ENCODE data around the gene AUP1. TPM values are rescaled to one million over a fixed set of nuclear protein-coding genes. Genes with fewer than 3 reads are reported as not detected.

Gene AUP1
- total RNA-seq, 4 donors from 2014 or later, result 62.7 to 92.1 (median 86.2) TPM

DNA sequence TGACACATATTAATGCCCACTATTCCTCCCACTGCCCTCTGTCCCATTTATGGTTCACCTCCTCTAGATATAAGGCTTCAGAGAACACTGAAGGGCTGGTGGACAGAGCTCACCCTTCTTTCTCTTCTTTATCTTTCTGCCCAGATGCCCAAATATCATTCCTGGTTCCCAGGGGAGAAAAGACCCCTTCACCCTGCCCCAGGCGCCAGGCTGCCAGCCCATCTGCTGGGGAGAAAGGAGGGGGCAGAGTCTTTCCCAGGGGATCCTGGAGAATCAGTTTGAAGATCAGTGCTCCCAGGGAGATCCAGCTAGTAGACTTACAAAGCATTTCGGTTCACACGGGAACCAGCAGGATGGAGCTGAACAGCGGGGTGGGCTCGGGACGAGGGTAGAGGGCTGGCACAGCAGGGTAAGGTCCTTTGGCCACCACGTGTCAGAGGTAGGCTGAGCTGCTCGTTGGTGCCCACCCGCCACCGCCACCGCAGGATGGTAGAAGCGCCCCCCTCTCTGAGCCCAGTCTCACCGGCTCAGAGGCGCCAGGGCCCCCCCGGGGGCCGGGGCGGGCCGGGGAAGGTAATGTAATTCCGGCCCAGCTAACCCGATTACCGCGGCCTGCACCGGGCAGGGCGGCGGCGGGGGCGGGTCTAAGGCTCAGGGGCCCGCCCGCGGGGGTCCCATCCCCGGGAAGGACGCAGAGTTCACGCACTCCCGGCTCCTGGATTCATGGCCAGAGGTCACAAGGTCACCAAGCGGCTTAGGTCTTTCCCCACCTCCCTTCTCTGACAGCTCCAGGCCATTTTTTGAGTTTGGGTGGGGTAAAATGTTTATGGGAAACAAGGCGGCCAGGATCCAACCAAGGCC lies 16.5 kb downstream of the AUP1 start:
- no peaks in the 10 kb centered on the region for H3K36me3 ChIP-seq
- no peak overlapping the region for H3K27ac ChIP-seq
- ATAC-seq, result no peak
- no peak overlapping the region for H3K4me3 ChIP-seq
- no peaks in the 10 kb centered on the region for H3K9me3 ChIP-seq
- H3K4me1 ChIP-seq, result peaks cover 0 to 43% (median 29%) of the 10 kb centered on the region in 3 donors
- H3K27me3 ChIP-seq, result peaks cover 89% of the 10 kb centered on the region
- TF ChIP-seq, protein P1, sequence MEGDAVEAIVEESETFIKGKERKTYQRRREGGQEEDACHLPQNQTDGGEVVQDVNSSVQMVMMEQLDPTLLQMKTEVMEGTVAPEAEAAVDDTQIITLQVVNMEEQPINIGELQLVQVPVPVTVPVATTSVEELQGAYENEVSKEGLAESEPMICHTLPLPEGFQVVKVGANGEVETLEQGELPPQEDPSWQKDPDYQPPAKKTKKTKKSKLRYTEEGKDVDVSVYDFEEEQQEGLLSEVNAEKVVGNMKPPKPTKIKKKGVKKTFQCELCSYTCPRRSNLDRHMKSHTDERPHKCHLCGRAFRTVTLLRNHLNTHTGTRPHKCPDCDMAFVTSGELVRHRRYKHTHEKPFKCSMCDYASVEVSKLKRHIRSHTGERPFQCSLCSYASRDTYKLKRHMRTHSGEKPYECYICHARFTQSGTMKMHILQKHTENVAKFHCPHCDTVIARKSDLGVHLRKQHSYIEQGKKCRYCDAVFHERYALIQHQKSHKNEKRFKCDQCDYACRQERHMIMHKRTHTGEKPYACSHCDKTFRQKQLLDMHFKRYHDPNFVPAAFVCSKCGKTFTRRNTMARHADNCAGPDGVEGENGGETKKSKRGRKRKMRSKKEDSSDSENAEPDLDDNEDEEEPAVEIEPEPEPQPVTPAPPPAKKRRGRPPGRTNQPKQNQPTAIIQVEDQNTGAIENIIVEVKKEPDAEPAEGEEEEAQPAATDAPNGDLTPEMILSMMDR (IDR thresholded peaks at IDR 0.05), result no peak
- no peak for TF ChIP-seq EP300 (IDR thresholded peaks at IDR 0.05)
- TF ChIP-seq POLR2AphosphoS5 (IDR thresholded peaks at IDR 0.05), result no peak
- no peak for TF ChIP-seq POLR2A (IDR thresholded peaks at IDR 0.05)
- no CpG with 5 or more reads among the region's 36 CpGs for WGBS, 2 donors (ENCODE audit: low coverage in 1 of 2)

DNA sequence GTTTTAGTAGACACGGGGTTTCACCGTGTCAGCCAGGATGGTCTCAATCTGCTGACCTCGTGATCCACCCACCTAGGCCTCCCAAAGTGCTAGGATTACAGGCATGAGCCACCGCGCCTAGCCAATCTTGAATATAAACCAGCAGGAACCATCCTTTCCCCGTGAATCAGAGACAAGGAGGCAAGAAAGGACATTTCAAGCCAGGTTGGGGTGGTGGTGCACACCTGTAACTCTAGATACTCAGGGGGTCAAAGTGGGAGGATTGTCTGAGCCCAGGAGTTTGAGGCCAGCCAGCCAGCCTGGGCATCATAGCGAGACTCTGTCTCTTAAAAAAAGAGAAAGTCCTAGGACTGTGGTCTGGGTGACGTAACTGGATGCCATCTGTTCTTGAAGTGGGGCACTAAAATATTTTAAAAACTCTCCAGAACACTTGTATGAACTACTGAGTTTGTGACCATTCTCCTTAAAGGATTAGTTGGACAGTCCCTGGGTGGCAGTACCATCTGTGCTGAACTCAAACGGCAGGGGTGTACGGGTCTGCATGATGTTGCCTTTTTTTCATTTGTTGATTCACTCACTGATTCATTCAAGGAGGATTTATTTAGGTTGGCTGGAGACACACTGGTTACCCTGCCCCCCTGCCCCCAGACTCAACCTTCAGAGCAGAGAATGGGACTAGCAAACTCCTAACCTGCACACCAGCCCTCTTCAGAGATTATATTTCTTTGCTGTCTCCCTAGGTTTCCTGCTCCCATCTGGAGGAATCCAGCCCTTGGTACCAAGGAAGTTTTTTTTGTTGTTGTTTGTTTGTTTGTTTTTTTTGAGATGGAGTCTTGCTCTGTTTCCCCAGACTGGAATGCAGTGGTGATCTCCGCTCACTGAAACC lies 18.2 kb downstream of the AUP1 start:
- Histone ChIP-seq H3K9me3 (no peaks in the 10 kb centered on the region), H3K27ac (no peak overlapping the region), H3K27me3 (peaks cover 76% of the 10 kb centered on the region), H3K4me3 (no peak overlapping the region), H3K4me1 (peaks cover 0 to 50% (median 30%) of the 10 kb centered on the region in 3 donors), H3K36me3 (peaks cover 0 to under 1% of the 10 kb centered on the region in 2 donors)
- WGBS, 2 donors (ENCODE audit: low coverage in 1 of 2), result 33 to 35% methylated on average over 3 to 6 of the region's 11 CpGs
- ATAC-seq, result no peak
- no peak for TF ChIP-seq POLR2A (IDR thresholded peaks at IDR 0.05)
- TF ChIP-seq EP300 (IDR thresholded peaks at IDR 0.05), result no peak
- TF ChIP-seq POLR2AphosphoS5 (IDR thresholded peaks at IDR 0.05), result no peak
- TF ChIP-seq, protein P1 (IDR thresholded peaks at IDR 0.05), result no peak

DNA sequence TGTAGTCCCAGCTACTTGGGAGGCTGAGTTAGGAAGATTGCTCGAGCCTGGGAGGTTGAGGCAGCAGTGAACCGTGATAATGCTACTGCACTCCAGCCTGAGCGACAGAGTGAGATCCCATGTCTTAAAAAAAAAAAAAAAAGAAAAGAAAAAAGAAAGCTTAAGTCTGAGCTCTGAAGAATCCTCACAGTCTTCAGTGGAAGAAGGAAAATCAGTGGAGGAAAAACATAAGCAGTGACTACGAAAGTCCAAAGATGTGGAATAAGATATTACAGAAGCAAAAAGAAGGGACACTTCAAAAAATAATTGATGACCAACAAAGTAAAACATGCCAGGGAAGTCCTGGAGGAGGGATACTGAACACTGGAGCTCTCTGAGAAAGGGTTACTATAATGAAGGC lies 19.2 kb downstream of the AUP1 start:
- no peak for ATAC-seq
- H3K36me3 ChIP-seq, result peaks cover 0 to 11% of the 10 kb centered on the region in 2 donors
- H3K27me3 ChIP-seq, result peaks cover 76% of the 10 kb centered on the region
- H3K4me3 ChIP-seq, result no peak overlapping the region
- no peaks in the 10 kb centered on the region for H3K9me3 ChIP-seq
- 64 to 80% methylated on average over 1 to 4 of the region's 4 CpGs for WGBS, 2 donors (ENCODE audit: low coverage in 1 of 2)
- no peak for TF ChIP-seq POLR2A (IDR thresholded peaks at IDR 0.05)
- TF ChIP-seq POLR2AphosphoS5 (IDR thresholded peaks at IDR 0.05), result no peak
- TF ChIP-seq EP300 (IDR thresholded peaks at IDR 0.05), result no peak
- TF ChIP-seq, protein P1 (IDR thresholded peaks at IDR 0.05), result no peak
- no peak overlapping the region for H3K27ac ChIP-seq
- H3K4me1 ChIP-seq, result peaks cover 0 to 50% (median 30%) of the 10 kb centered on the region in 3 donors

DNA sequence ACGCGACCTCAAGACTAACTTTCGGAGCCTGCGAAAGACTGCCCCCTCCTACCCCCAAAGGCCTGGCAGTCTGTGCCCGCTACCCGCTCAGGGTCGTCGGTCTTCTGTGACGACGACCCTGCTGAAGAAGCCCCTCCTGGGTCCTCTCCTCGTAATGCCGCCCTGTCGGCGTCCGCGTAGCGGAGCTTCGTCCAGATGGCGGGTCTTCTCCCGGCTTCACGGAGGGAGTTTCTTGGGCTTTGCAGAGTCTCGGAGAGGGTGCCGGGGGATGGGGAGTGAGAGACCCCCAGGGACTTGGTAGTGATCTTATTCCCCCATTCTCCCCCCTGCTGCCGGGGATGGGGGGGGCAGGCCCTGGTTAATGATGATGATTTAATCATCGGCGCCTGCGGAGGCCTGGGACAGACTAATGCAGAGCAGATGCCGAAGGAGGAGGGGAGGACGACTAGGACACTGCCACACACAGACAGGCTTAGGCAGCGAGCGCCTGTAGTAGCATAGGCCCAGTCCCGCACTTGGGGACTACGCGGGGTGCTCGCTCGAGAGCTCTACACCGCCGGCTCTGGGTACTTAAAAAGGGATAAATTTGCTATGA lies 21.5 kb downstream of the AUP1 start:
- no peak for TF ChIP-seq POLR2AphosphoS5 (IDR thresholded peaks at IDR 0.05)
- no peak for TF ChIP-seq EP300 (IDR thresholded peaks at IDR 0.05)
- TF ChIP-seq, protein P1 (IDR thresholded peaks at IDR 0.05), result no peak
- no peak for TF ChIP-seq POLR2A (IDR thresholded peaks at IDR 0.05)
- H3K27me3 ChIP-seq, result peaks cover 76% of the 10 kb centered on the region

More for the DNA sequence above, 21.5 kb downstream of the AUP1 start:
- Histone ChIP-seq H3K4me1 (peaks cover 0 to 50% (median 18%) of the 10 kb centered on the region in 3 donors), H3K27ac (peak overlapping the region; percentile 96 to 99 (median 96)), H3K36me3 (peaks cover 0 to 22% of the 10 kb centered on the region in 2 donors), H3K4me3 (peak overlapping the region; percentile 86 to 92), H3K9me3 (no peaks in the 10 kb centered on the region)
- 17 to 34% methylated on average over 2 to 6 of the region's 38 CpGs for WGBS, 2 donors (ENCODE audit: low coverage in 1 of 2)
- no peak for ATAC-seq

Data from gastroesophageal sphincter (tissue), 4 donors.